Measurements from ENCODE around the gene RPL3. TPM values are rescaled to one million over a fixed set of nuclear protein-coding genes. Genes with fewer than 3 reads are reported as not detected.

The RPL3 gene
- total RNA-seq, 1 donor from 2014 or later = 1,479 TPM

GRCh38 chr22:39317084-39317774 lies 2.2 kb downstream of the RPL3 start:
- Histone ChIP-seq H3K9me3 (no peaks in the 10 kb centered on the region), H3K4me3 (peak overlapping the region in 1 of 2 donors; percentile 83), H3K27me3 (no peaks in the 10 kb centered on the region), H3K27ac (peak overlapping the region; percentile 8 to 96), H3K36me3 (peaks cover 56% of the 10 kb centered on the region in 2 donors), H3K4me1 (peaks cover 11 to 34% of the 10 kb centered on the region in 2 donors)
- intact Hi-C loops (cut with DNase I) = loop anchor here (5.0 to 10.0 kb wide), 5 partner anchors 80 to 532 kb away; partner anchors contain the start of genes ATF4, CBX6 and TAB1
- TF ChIP-seq CTCF (IDR thresholded peaks at IDR 0.05) = no peak
- no peak for DNase-seq (ENCODE audit: low spot score in 2 of 2)

GRCh38 chr22:39316440-39317083 lies 2.9 kb downstream of the RPL3 start:
- H3K4me1 ChIP-seq = peaks cover 11 to 34% of the 10 kb centered on the region in 2 donors
- H3K27ac ChIP-seq = peak overlapping the region; percentile 8 to 96
- peak overlapping the region in 1 of 2 donors; percentile 35 for H3K4me3 ChIP-seq
- TF ChIP-seq CTCF (IDR thresholded peaks at IDR 0.05) = peak; percentile 83 to 94 (median 87)
- H3K27me3 ChIP-seq = no peaks in the 10 kb centered on the region
- intact Hi-C loops (cut with DNase I) = loop anchor here (1.0 to 10.0 kb wide), 6 partner anchors 81 to 532 kb away; partner anchors contain the start of genes ATF4, CBX6 and TAB1
- peak in 1 of 2 donors; percentile 90 for DNase-seq (ENCODE audit: low spot score in 2 of 2)
- H3K9me3 ChIP-seq = no peaks in the 10 kb centered on the region
- peaks cover 62 to 63% of the 10 kb centered on the region in 2 donors for H3K36me3 ChIP-seq

- TF ChIP-seq CTCF (IDR thresholded peaks at IDR 0.05) = no peak
- no peak overlapping the region for H3K27ac ChIP-seq
- H3K4me3 ChIP-seq = no peak overlapping the region
- H3K27me3 ChIP-seq = no peaks in the 10 kb centered on the region
- no peak for DNase-seq (ENCODE audit: low spot score in 2 of 2)
- no peaks in the 10 kb centered on the region for H3K9me3 ChIP-seq
- intact Hi-C loops (cut with DNase I) = loop anchor here (5.0 to 10.0 kb wide), 5 partner anchors 82 to 531 kb away; partner anchors contain the start of genes ATF4, CBX6 and TAB1
- peaks cover 63 to 64% of the 10 kb centered on the region in 2 donors for H3K36me3 ChIP-seq
- peaks cover 11 to 34% of the 10 kb centered on the region in 2 donors for H3K4me1 ChIP-seq
These were observed 4.0 kb downstream of the RPL3 start for GRCh38 chr22:39315389-39315788.

GRCh38 chr22:39314251-39314971 lies 5.0 kb downstream of the RPL3 start:
- no peak overlapping the region for H3K27ac ChIP-seq
- no peak overlapping the region for H3K4me3 ChIP-seq
- DNase-seq (ENCODE audit: low spot score in 2 of 2) = no peak
- H3K36me3 ChIP-seq = peaks cover 63 to 64% of the 10 kb centered on the region in 2 donors
- intact Hi-C loops (cut with DNase I) = loop anchor here (10.0 kb wide), 2 partner anchors 390 to 530 kb away; no protein-coding TSS in a partner anchor
- TF ChIP-seq CTCF (IDR thresholded peaks at IDR 0.05) = no peak
- peaks cover 11 to 35% of the 10 kb centered on the region in 2 donors for H3K4me1 ChIP-seq
- no peaks in the 10 kb centered on the region for H3K27me3 ChIP-seq
- H3K9me3 ChIP-seq = no peaks in the 10 kb centered on the region

GRCh38 chr22:39313258-39314001 lies 6.0 kb downstream of the RPL3 start:
- no peak for TF ChIP-seq CTCF (IDR thresholded peaks at IDR 0.05)
- peaks cover 63 to 64% of the 10 kb centered on the region in 2 donors for H3K36me3 ChIP-seq
- no peaks in the 10 kb centered on the region for H3K9me3 ChIP-seq
- intact Hi-C loops (cut with DNase I) = loop anchor here (10.0 kb wide), 2 partner anchors 389 to 529 kb away; no protein-coding TSS in a partner anchor
- no peak overlapping the region for H3K27ac ChIP-seq
- peaks cover 11 to 38% of the 10 kb centered on the region in 2 donors for H3K4me1 ChIP-seq
- no peak for DNase-seq (ENCODE audit: low spot score in 2 of 2)
- no peaks in the 10 kb centered on the region for H3K27me3 ChIP-seq
- H3K4me3 ChIP-seq = no peak overlapping the region

Measured in ascending aorta (tissue), 2 donors.